Skin of body (tissue), 3 donors: ENCODE data around the gene OLFM3. TPM values are rescaled to one million over a fixed set of nuclear protein-coding genes. Genes with fewer than 3 reads are reported as not detected.

ENCODE experiments used
- DNase-seq: peaks from one replicate; lab custom pipeline; 2025; lab: John Stamatoyannopoulos, UW
- small RNA-seq: library from RNA; depleted of rRNA; stranded (forward); fragments of <200 nt; gene quantifications from one replicate; pipeline ENCODE3, GENCODE V24; 2014; ENCODE audit warnings: low replicate concordance
- total RNA-seq: library from RNA; depleted of rRNA; stranded (reverse); fragments of >200 nt; gene quantifications from one replicate; pipeline ENCODE4 v1.2.3, GENCODE V29; 2014

OLFM3 gene
- total RNA-seq, 1 donor from 2014 or later: 0.10 TPM

DNA sequence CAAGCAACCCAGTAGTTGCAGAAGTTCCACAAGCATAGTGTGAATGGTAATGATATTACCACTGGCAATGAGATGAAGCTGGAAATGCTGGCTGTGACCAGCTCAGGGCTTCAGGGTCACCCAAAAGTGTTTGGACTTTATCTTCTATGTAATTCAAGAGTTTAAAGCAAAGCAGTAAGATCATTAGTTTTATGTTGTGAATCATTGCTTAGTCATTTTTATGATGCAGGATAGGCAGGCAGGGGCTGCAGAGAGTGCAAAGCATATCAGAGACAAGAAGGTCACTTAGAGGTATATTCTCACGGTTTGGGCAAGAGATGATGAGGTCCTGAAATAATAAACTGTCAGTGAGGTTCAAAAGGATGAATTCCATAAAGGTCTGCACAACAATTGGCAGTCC, 147.4 kb downstream of the OLFM3 start:
- no peak for DNase-seq

- DNase-seq: no peak
Observed at GRCh38 chr1:101847626-101848025, 149.1 kb downstream of the OLFM3 start.

GRCh38 chr1:101846820-101847219, 149.9 kb downstream of the OLFM3 start:
- DNase-seq: no peak

DNA sequence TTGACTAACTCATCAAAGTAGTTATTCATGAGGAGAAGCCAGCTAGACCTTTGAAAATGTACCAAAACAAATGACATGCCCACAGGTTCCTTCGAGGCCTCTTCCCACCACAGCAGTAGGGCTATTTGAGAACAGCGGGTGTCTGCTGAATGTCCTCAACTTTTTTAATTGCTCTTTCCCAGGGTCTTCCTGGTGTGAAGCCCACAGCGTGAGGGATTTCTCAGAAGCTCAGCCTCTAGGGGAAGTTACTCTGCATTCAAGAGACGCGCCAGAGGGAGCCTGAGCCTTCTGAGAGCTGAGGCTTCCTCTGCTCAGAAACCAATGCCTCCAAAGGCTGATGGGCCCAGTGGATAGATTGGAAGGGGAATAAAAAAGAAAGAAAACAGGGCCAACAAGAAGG, 153.6 kb downstream of the OLFM3 start:
- DNase-seq: no peak

GRCh38 chr1:101841824-101842223, 154.9 kb downstream of the OLFM3 start:
- DNase-seq: no peak

DNA sequence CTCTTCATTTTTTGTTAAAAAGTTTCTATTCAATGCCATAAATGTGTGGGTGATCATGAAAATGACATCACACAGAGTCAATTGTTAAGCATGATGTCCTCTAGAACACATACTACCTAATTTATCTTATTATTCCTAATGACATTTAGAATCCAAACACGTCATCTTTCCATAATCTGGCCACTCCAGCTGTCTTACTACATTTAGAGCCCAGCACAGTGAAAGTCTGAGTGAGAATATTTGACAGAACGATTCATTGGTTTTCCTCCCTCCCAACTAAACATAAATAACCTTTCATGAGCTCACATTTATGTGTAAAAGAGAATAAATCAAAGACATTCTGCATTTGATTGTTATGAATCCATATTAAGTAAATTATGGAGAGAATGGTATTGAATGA, 160.7 kb downstream of the OLFM3 start:
- DNase-seq: no peak

GRCh38 chr1:101833312-101833711, 163.4 kb downstream of the OLFM3 start:
- no peak for DNase-seq

DNA sequence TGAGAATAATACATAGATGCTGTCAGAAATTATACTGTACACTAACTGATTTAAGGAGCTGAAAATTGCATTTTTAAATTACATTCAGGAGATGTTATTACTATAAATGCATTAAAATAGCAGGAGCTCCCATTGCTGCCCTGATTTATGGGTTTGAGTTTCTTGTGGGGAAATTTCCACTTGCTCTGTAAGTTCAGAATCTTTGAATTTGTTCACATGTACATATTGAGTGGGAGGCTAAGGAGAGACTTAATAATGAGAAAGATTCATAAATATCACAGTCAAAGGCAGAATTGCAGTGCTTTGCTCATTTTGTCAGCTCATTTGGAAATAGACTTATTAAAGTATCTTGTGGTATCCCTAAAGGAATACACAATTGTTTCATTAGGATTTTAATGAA, 170.3 kb downstream of the OLFM3 start:
- no peak for DNase-seq

DNA sequence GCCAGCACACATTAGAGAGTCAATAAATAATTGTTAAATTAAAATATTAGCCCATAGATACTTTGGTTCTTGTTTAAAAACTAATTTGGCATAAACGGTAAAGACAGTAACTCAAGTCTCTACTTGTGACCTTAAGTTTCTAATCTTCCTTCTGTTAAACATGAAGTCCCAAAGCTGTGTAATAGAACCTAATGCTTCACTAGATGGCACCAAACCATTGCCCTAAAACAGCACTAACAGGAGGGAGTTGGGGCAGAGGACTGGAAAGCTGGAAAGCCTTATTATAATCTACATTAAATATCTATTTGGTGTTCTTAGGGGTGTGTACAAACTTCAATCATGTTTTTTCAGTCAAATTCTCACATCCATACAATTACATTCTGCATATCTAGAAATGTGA, 176.7 kb downstream of the OLFM3 start:
- DNase-seq: no peak

- no peak for DNase-seq
Observed at GRCh38 chr1:101816262-101816661, 180.5 kb downstream of the OLFM3 start.

- no peak for DNase-seq
Observed at GRCh38 chr1:101798417-101798816, 198.3 kb downstream of the OLFM3 start.

DNA sequence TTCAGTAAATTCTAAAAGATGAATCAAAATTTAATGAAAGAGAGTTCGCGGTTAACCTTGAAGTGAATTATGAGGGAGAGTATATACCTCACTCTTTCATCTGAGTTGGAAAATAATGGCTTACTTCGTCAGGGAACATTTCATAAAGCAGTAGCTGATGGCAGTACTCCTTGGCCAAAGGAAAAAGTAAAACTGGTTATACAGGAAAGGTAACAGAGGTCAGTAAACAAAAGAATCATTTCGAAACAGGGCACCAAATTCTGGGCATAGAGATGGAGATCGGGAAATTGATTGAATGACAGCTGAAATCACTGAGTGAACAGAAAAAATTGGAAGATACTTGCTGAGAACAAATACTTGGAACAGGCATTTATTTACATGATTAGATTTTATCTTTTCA, 199.0 kb downstream of the OLFM3 start:
- no peak for DNase-seq

- no peak for DNase-seq
Observed at GRCh38 chr1:101781201-101781831, 215.4 kb downstream of the OLFM3 start.

DNA sequence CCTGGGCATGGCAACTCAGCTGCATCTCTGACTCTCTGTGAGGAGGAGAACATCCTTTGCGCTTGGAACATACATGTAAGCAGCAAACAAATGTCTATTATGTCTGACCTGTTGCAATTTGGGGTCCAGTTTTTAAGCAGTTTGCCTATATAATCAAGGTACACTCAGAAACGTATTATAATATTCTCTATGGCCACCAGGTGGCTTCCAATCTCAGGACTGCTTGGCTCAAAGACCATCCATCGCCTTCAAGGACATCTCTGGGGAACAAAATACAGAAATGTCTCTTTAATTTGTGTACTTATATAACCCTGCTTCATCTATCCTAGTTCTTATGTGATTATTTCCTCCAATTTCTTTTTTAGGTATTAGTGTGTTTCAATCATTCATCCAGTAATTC, 227.2 kb downstream of the OLFM3 start:
- DNase-seq: no peak

DNA sequence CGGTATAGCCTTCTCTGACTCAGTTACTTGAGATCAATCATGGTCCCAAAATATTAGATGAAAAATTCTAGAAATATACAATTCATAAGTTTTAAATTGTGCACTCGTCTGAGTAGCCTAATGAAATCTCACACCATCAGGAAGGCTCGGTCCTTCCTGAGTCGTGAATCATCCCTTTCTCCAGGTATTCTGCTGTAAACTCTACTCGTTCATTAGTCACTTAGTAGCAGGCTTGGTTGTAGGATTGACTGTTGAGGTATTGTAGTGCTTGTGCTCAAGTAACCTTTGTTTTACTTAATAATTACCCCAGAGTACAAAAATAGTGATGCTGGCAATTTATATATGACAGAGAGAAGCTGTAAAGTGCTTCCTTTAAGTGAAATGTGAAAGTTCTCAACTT, 238.7 kb downstream of the OLFM3 start:
- DNase-seq: no peak

GRCh38 chr1:101756411-101756810, 240.3 kb downstream of the OLFM3 start:
- no peak for DNase-seq

Small RNAs within 50 kb of the gene (small RNA-seq; reads per million reads assigned to genes)
- not detected for gene RNU6-352P
